AG09309 (cell line): ENCODE results near the gene IL4I1.
"Not testable (repeated sequence)": the region's sequence is repeated elsewhere in the genome, so short reads cannot be mapped to it uniquely, and the experiment has no call there.

Experiments
- DNase-seq: peaks from one replicate; pipeline ENCODE4 v3.0.0-alpha.2; 2010; ENCODE audit warnings: low read depth
- H3K4me3 ChIP-seq: 2 replicates; pipeline ENCODE4 v1.5.1; 2011; ENCODE audit warnings: mild to moderate bottlenecking, low read depth, low read length, moderate library complexity; ENCODE audit not compliant: control insufficient read depth
- TF ChIP-seq, protein P1 (sequence below): IDR thresholded peaks from 2 replicates; pipeline ENCODE4 v1.5.1; 2011; ENCODE audit warnings: mild to moderate bottlenecking, low read depth, low read length, inconsistent platforms; ENCODE audit not compliant: insufficient read depth, control insufficient read depth; ENCODE audit errors: missing control alignments

Gene IL4I1

DNA sequence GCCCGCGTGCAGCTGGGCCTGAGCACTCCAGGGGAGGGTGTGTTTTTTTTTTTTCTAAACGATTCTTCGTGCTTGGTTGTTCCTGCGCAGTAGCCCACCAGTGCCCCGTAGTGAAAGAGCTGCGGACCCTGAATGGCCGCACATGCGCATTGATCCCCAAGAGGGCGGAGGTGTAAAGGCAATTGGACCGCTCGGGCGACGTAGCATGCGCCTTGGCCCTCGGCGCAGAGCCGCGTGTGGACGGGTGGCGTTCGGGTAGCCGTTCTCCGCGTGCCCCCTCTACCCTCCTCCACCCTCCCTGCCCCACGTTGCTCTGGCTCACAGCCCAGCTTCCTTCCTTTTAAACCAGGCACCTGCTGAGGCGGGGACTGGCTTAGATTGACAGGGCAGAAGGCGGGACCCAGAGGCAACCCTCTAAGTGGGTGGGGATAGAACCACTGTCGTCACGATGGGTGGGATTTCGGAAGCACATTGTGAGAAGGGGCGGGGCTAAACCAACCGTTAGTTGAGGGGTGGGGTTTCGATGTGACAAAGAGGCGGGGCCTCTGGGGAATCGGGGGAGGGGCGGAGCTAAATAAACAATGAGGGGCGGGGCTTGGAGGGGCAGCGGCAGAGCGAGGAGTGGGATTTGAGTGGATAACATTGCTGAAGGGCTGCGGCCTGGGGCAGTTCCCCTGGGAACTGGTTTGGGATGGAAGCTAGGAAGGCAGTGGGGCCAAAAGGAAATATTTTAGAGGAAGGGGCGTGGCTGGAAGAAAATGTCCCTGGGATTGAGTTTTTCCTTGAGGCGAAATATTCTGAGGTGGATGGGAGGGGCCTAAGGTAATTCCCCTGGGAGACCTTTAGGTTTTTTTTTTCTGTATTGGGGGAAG lies 33.2 kb upstream of the IL4I1 start:
- TF ChIP-seq, protein P1, sequence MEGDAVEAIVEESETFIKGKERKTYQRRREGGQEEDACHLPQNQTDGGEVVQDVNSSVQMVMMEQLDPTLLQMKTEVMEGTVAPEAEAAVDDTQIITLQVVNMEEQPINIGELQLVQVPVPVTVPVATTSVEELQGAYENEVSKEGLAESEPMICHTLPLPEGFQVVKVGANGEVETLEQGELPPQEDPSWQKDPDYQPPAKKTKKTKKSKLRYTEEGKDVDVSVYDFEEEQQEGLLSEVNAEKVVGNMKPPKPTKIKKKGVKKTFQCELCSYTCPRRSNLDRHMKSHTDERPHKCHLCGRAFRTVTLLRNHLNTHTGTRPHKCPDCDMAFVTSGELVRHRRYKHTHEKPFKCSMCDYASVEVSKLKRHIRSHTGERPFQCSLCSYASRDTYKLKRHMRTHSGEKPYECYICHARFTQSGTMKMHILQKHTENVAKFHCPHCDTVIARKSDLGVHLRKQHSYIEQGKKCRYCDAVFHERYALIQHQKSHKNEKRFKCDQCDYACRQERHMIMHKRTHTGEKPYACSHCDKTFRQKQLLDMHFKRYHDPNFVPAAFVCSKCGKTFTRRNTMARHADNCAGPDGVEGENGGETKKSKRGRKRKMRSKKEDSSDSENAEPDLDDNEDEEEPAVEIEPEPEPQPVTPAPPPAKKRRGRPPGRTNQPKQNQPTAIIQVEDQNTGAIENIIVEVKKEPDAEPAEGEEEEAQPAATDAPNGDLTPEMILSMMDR = peak; percentile 0
- peak; percentile 86 for DNase-seq
- H3K4me3 ChIP-seq = peak overlapping the region; percentile 98

DNA sequence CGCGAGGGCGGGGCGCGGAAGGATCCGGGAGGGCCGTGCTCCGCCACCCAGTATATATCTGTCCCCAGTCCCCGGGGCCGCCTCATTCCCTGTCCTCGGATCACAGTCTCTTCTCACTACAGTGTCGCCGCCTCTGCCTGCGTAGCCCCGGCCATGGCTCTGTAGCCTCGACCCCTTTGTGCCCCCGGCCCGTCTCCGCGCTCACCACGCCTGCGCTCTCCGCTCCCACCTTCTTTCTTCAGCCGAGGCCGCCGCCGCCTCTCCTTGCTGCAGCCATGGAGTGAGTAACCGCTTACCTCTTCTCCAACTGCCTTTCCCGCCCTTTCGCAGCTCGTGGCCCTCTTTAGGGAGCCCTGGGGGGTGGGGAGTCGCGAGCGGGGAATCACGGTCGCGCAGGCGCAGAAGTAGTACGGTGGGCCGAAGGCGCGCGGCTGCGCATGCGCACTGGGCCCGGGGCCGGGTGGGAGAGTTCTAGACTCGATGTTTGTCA lies 32.5 kb upstream of the IL4I1 start, which contains the start of the genes ATF5 and NUP62:
TSS of gene ATF5 (plus strand) at position 85 of the 490 bp plus-strand sequence. CDS start 1,646 bp downstream, outside the sequence.
TSS of gene NUP62 (minus strand) at position 384 of the 490 bp plus-strand sequence. CDS start 19,697 bp downstream, outside the sequence.
- TF ChIP-seq, protein P1 = no peak
- peak; percentile 27 for DNase-seq

DNA sequence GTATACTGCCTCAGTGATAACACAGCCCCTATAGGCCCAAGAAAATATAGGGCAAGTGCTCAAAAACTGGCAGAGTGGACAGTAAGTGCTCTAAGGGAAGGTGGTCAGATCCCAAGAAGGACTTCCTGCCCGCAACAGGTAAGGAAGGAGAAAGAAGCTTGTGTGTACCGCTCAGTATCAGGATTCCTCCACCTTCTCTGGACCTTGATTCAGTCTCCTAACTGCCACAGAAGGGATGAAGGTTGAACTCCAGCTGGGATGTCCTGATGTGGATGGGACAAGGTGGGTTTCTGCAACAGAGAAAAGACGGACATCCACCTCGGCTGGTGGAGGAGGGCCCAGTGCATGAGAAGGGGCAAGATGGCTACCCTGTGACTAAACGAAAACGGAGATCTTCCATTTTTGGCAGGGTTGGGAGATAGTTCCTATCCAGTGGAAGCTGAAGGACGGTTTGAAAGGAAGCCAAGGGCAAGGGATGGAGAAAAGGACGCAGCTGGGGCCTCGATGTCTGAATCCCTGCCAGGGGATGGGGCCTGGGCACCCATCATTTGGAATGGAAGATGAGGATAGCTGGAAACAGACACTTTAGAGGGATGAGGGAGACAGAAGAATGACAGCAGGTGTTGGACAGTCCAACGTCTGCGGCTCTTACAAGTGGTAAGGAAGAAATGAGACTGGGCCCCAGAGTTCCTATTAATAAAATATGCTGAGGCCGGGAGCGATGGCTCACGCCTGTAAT lies 31.0 kb upstream of the IL4I1 start:
- H3K4me3 ChIP-seq = no peak overlapping the region
- TF ChIP-seq, protein P1 = no peak
- DNase-seq = no peak

More for the DNA sequence above, 32.5 kb upstream of the IL4I1 start, which contains the start of the genes ATF5 and NUP62:
- peak within 1 kb of the TSS; percentile 98 for H3K4me3 ChIP-seq

DNA sequence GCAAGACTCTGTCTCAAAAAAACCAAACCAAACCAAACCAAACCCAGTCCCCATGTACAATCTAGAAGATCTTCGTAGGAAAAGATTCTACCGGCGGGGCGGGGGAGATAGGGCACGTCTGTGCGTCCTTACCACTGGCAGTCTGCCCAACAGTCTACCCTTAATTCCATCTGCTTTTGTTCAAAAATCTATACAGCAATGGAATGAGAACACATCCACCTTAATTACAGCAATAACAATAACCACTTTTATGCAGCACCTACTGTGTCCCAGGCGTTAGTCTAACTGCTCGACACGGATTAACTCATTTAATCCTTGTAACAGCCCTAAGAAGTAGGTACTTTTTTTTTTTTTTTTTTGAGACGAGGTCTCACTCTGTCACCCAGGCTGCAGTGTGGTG lies 29.8 kb upstream of the IL4I1 start:
- DNase-seq = no peak
- TF ChIP-seq, protein P1 = no peak
- no peak overlapping the region for H3K4me3 ChIP-seq

DNA sequence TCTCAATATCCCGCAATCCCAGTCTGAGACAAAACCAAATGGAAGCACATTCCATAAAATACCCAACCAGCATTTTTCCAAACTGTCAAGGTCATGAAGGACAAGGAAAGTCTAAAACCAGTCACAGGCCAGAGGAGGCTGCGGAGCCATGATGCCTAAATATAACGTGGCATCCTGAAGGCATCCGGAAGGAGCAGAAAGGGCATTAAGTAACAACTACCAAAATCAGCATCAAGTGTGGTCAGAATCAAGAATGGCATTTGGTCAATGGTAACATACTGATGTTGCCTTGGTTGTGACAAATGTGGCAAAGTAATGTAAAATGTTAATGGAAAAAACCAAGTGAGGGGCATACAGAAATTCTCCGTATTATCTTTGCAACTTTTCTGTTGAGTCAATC lies 28.8 kb upstream of the IL4I1 start:
- no peak overlapping the region for H3K4me3 ChIP-seq
- TF ChIP-seq, protein P1 = no peak
- DNase-seq = no peak

DNA sequence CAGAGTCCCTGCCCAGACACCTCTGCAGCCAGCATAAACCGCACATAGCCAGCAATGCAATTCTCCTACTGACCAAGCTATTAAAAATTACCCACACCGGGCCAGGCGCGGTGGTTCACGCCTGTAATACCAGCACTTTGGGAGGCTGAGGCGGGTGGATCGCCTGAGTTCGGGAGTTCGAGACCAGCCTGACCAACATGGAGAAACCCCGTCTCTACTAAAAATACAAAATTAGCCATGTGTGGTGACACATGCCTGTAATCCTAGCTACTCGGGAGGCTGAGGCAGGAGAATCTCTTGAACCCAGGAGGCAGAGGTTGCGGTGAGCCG lies 28.2 kb upstream of the IL4I1 start:
- not testable (repeated sequence) for DNase-seq, H3K4me3 ChIP-seq
